HL-60 (cell line): ENCODE measurements around the gene BLNK.

Experiments
- DNase-seq, 2 experiments: peaks; one replicate each; pipeline ENCODE4 v3.0.0-alpha.2; 2010 to 2020; ENCODE audit warnings: low read depth in 1 of 2, low spot score in 1 of 2
- H3K27ac ChIP-seq: fragments of 250-450 bp; sonication (Bioruptor Pico); replicated peaks from 2 replicates; pipeline ENCODE4 v1.5.1; 2020; ENCODE audit warnings: mild to moderate bottlenecking, moderate library complexity
- H3K27me3 ChIP-seq: fragments of 250-450 bp; sonication (Bioruptor Pico); 2 replicates; pipeline ENCODE4 v1.5.1; 2021; ENCODE audit warnings: mild to moderate bottlenecking, moderate library complexity; ENCODE audit not compliant: insufficient read depth, poor library complexity, severe bottlenecking
- H3K4me3 ChIP-seq: replicated peaks from 2 replicates; pipeline ENCODE4 v1.5.1; 2011; ENCODE audit warnings: mild to moderate bottlenecking, control low read depth, low read length; ENCODE audit not compliant: insufficient read depth
- GABPA ChIP-seq: IDR thresholded peaks from 2 replicates; pipeline ENCODE4 v1.6.1; 2012; ENCODE audit warnings: low read depth
- POLR2AphosphoS5 ChIP-seq: IDR thresholded peaks from 2 replicates; pipeline ENCODE4 v1.6.1; 2012; ENCODE audit warnings: low read depth
- SPI1 ChIP-seq: IDR thresholded peaks from 2 replicates; pipeline ENCODE4 v1.6.1; 2012; ENCODE audit warnings: low read depth, mild to moderate bottlenecking, borderline replicate concordance
- TF ChIP-seq, protein P1 (sequence below): IDR thresholded peaks from one replicate; pipeline ENCODE4 v1.5.1; 2011; ENCODE audit warnings: low read length, control low read depth, inconsistent platforms; ENCODE audit not compliant: insufficient read depth
- TF ChIP-seq, protein P2 (sequence below): IDR thresholded peaks from 2 replicates; pipeline ENCODE4 v1.6.1; 2012; ENCODE audit warnings: low read depth; ENCODE audit not compliant: insufficient replicate concordance

The BLNK gene

DNA sequence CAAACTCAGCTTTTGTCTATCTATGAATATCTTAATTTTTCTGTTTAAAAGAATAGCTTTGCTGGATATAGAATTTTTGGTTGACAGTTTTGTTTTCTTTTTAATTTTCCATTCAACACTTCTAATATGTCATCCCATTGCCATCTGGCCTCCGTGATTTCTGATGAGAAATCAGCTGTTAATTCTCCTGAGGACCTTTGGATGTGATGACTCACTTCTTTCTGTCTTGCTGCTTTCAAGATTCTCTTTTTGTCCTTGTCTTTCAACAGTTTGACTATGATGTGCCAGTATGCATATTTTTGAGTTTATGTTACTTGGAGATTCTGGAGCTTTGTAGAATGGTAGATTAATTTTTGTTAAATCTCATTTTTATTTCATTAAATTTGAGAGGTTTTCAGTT, 102.8 kb downstream of the BLNK start:
- Histone ChIP-seq H3K27ac (no peak overlapping the region), H3K27me3 (no peaks in the 10 kb centered on the region), H3K4me3 (no peak overlapping the region)
- no peak for DNase-seq
- TF ChIP-seq POLR2AphosphoS5, result no peak
- TF ChIP-seq GABPA, result no peak

DNA sequence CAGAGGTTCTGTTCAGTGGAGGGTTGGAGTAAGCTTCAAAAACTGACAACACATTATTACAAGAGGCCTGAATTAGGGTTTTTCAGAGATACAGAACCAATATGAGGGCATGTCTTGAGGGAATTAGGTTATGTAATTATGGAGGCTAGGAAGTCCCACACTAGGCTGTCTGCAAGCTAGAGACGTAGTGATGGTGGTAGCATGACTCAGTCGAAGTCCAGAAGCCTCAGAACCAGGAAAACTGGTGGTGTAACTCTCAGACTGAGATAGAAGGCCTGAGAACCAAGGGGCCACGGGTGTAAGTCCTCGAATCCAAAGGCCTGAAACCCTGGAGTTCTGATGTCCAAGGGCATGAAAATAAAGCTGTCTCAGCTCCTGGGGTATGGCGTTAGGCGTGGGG, 105.6 kb downstream of the BLNK start:
- Histone ChIP-seq H3K4me3 (no peak overlapping the region), H3K27me3 (no peaks in the 10 kb centered on the region), H3K27ac (no peak overlapping the region)
- DNase-seq, result no peak
- no peak for TF ChIP-seq SPI1
- TF ChIP-seq, protein P1, sequence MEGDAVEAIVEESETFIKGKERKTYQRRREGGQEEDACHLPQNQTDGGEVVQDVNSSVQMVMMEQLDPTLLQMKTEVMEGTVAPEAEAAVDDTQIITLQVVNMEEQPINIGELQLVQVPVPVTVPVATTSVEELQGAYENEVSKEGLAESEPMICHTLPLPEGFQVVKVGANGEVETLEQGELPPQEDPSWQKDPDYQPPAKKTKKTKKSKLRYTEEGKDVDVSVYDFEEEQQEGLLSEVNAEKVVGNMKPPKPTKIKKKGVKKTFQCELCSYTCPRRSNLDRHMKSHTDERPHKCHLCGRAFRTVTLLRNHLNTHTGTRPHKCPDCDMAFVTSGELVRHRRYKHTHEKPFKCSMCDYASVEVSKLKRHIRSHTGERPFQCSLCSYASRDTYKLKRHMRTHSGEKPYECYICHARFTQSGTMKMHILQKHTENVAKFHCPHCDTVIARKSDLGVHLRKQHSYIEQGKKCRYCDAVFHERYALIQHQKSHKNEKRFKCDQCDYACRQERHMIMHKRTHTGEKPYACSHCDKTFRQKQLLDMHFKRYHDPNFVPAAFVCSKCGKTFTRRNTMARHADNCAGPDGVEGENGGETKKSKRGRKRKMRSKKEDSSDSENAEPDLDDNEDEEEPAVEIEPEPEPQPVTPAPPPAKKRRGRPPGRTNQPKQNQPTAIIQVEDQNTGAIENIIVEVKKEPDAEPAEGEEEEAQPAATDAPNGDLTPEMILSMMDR, result no peak
- TF ChIP-seq, protein P2, sequence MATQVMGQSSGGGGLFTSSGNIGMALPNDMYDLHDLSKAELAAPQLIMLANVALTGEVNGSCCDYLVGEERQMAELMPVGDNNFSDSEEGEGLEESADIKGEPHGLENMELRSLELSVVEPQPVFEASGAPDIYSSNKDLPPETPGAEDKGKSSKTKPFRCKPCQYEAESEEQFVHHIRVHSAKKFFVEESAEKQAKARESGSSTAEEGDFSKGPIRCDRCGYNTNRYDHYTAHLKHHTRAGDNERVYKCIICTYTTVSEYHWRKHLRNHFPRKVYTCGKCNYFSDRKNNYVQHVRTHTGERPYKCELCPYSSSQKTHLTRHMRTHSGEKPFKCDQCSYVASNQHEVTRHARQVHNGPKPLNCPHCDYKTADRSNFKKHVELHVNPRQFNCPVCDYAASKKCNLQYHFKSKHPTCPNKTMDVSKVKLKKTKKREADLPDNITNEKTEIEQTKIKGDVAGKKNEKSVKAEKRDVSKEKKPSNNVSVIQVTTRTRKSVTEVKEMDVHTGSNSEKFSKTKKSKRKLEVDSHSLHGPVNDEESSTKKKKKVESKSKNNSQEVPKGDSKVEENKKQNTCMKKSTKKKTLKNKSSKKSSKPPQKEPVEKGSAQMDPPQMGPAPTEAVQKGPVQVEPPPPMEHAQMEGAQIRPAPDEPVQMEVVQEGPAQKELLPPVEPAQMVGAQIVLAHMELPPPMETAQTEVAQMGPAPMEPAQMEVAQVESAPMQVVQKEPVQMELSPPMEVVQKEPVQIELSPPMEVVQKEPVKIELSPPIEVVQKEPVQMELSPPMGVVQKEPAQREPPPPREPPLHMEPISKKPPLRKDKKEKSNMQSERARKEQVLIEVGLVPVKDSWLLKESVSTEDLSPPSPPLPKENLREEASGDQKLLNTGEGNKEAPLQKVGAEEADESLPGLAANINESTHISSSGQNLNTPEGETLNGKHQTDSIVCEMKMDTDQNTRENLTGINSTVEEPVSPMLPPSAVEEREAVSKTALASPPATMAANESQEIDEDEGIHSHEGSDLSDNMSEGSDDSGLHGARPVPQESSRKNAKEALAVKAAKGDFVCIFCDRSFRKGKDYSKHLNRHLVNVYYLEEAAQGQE, result no peak
- no peak for TF ChIP-seq POLR2AphosphoS5
- TF ChIP-seq GABPA, result no peak

DNA sequence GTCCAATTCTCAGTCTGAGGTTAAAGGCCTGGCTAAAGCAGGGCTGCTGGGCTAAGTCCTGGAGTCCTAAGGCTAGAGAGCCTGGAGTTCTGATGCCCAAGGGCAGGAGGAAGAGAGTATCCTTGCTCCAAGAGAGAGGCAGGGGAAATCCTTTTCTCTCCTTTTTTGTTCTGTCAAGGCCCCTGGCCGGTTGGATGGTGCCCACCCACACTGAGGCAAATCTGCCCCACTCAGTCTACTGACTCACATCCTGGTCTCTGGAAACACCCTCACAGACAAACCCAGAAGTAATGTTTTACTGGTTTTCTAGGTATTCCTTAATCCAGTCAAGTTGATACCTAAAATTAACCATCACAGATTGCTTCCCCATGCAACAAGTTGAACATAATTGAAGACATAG, 118.3 kb downstream of the BLNK start:
- H3K4me3 ChIP-seq, result no peak overlapping the region
- TF ChIP-seq GABPA (no peak), SPI1 (no peak), POLR2AphosphoS5 (no peak)
- TF ChIP-seq, protein P1, result no peak
- TF ChIP-seq, protein P2, result no peak
- DNase-seq, result no peak
- H3K27ac ChIP-seq, result no peak overlapping the region
- H3K27me3 ChIP-seq, result no peaks in the 10 kb centered on the region

DNA sequence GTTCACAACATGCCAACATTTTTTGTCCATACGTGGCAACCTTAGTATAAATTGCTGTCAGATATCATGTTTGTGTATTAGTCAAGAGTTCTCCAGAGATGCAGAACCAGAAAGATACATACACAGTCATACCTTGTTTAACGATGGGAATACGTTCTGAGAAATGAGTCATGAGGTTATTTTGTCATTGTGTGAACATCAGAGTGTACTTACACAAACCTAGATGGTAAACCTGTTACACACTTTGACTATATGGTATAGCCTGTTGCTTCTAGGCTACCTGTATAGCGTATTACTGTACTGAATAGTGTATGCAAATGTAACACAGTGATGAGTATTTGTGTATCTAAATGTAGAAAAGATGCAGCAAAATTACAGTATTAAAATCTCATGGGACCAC, 118.9 kb downstream of the BLNK start:
- DNase-seq, result no peak
- H3K27me3 ChIP-seq, result no peaks in the 10 kb centered on the region
- TF ChIP-seq, protein P1, result no peak
- TF ChIP-seq, protein P2, result no peak
- no peak for TF ChIP-seq POLR2AphosphoS5
- no peak for TF ChIP-seq SPI1
- no peak for TF ChIP-seq GABPA
- H3K27ac ChIP-seq, result no peak overlapping the region
- H3K4me3 ChIP-seq, result no peak overlapping the region
